ENCODE data around the gene TSPO.

DNA sequence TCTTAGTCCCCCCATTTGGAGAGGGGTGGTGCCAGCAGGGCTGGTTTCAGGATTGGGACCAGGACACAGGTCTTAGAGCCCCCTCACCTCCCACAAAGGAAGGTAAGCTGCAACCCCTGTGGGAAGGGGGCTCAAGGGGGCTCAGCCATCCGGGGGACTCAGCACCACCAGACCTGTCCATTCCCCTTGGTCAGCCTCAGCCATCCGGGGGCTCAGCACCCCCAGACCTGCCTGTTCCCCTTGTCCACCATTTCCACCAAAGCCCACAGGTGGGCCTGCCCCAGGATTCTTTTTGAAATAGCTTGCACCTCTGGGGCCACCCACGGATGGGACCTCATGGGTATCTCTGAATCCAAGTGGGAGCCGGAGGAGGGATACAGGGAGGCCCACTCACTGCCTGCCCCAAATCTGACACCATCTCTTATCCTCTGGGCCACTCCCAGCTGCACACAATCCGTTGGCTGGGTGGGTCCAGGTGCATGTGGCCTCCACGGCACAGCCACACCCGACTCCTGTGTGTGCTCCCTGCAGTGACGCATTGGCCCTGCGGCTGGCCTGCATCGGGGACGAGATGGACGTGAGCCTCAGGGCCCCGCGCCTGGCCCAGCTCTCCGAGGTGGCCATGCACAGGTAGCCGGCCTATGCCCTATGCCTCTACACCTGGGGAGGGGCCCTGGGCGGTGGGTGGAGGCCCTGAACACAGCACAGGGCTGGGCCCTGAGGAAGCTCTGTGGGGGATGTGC, 24.0 kb upstream of the TSPO start:
- TF ChIP-seq, protein P1, sequence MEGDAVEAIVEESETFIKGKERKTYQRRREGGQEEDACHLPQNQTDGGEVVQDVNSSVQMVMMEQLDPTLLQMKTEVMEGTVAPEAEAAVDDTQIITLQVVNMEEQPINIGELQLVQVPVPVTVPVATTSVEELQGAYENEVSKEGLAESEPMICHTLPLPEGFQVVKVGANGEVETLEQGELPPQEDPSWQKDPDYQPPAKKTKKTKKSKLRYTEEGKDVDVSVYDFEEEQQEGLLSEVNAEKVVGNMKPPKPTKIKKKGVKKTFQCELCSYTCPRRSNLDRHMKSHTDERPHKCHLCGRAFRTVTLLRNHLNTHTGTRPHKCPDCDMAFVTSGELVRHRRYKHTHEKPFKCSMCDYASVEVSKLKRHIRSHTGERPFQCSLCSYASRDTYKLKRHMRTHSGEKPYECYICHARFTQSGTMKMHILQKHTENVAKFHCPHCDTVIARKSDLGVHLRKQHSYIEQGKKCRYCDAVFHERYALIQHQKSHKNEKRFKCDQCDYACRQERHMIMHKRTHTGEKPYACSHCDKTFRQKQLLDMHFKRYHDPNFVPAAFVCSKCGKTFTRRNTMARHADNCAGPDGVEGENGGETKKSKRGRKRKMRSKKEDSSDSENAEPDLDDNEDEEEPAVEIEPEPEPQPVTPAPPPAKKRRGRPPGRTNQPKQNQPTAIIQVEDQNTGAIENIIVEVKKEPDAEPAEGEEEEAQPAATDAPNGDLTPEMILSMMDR (IDR thresholded peaks at IDR 0.05) = peak in 1 of 7 experiments; percentile 5
- TF ChIP-seq EP300 (IDR thresholded peaks at IDR 0.05) (no peak), POLR2AphosphoS5 (IDR thresholded peaks at IDR 0.05) (peak in 2 of 3 donors; percentile 83 to 86), POLR2A (IDR thresholded peaks at IDR 0.05) (no peak)
